GM23248 (cell line): ENCODE data around the gene FOXE1. TPM values are rescaled to one million over a fixed set of nuclear protein-coding genes. Genes with fewer than 3 reads are reported as not detected.

Source experiments
- DNase-seq: peaks from one replicate; pipeline ENCODE4 v3.0.0-alpha.2; 2015
- H2AFZ ChIP-seq: fragments of 200-600 bp; sonication (generic); 2 replicates; pipeline ENCODE4 v1.6.1; 2016; ENCODE audit warnings: antibody characterized with exemption
- H3F3A ChIP-seq: fragments of 200-600 bp; sonication (generic); 2 replicates; pipeline ENCODE4 v1.6.1; 2016; ENCODE audit warnings: mild to moderate bottlenecking, antibody characterized with exemption, mixed run types; ENCODE audit not compliant: insufficient read depth
- H3K27ac ChIP-seq: fragments of 200-600 bp; sonication (generic); 2 replicates; pipeline ENCODE4 v1.5.1; 2016; ENCODE audit warnings: mild to moderate bottlenecking
- H3K27me3 ChIP-seq: fragments of 200-600 bp; sonication (generic); replicated peaks from 2 replicates; pipeline ENCODE4 v1.6.1; 2016; ENCODE audit warnings: mild to moderate bottlenecking; ENCODE audit not compliant: insufficient read depth
- H3K36me3 ChIP-seq: fragments of 200-600 bp; sonication (generic); 2 replicates; pipeline ENCODE4 v1.6.1; 2016; ENCODE audit warnings: low read depth, mild to moderate bottlenecking
- H3K4me1 ChIP-seq: fragments of 200-600 bp; sonication (generic); 2 replicates; pipeline ENCODE4 v1.6.1; 2016; ENCODE audit warnings: mild to moderate bottlenecking; ENCODE audit not compliant: insufficient read depth
- H3K4me2 ChIP-seq: fragments of 200-600 bp; sonication (generic); one replicate; pipeline ENCODE4 v1.6.1; 2016; ENCODE audit warnings: mild to moderate bottlenecking; ENCODE audit not compliant: unreplicated experiment
- H3K4me3 ChIP-seq: fragments of 200-600 bp; sonication (generic); 2 replicates; pipeline ENCODE4 v1.5.1; 2016; ENCODE audit warnings: mild to moderate bottlenecking
- H3K79me2 ChIP-seq: fragments of 200-600 bp; sonication (generic); 2 replicates; pipeline ENCODE4 v1.6.1; 2016; ENCODE audit warnings: mild to moderate bottlenecking; ENCODE audit not compliant: insufficient read depth
- H3K9ac ChIP-seq: fragments of 200-600 bp; sonication (generic); 2 replicates; pipeline ENCODE4 v1.6.1; 2016; ENCODE audit warnings: mild to moderate bottlenecking
- H3K9me2 ChIP-seq: fragments of 200-600 bp; sonication (generic); 2 replicates; pipeline ENCODE4 v1.6.1; 2016; ENCODE audit warnings: mixed run types, mild to moderate bottlenecking, moderate library complexity; ENCODE audit not compliant: insufficient read depth
- H3K9me3 ChIP-seq: fragments of 200-600 bp; sonication (generic); one replicate; pipeline ENCODE4 v1.6.1; 2017; ENCODE audit warnings: low read depth
- H4K20me1 ChIP-seq: fragments of 200-600 bp; sonication (generic); 2 replicates; pipeline ENCODE4 v1.6.0; 2016; ENCODE audit not compliant: insufficient read depth
- EZH2 ChIP-seq: fragments of 200-600 bp; sonication (generic); IDR thresholded peaks from 2 replicates; pipeline ENCODE4 v1.6.1; 2018; ENCODE audit warnings: antibody characterized with exemption, mild to moderate bottlenecking; ENCODE audit not compliant: insufficient read depth, poor library complexity, severe bottlenecking
- EZH2phosphoT487 ChIP-seq: fragments of 200-600 bp; sonication (generic); IDR thresholded peaks from 2 replicates; pipeline ENCODE4 v1.6.1; 2018; ENCODE audit warnings: antibody characterized with exemption, moderate library complexity, mild to moderate bottlenecking, low read depth; ENCODE audit not compliant: insufficient read depth
- WGBS, 2 experiments: methylation state at CpG; one replicate each; pipeline ENCODE4 v1.1.6; 2015 to 2017; ENCODE audit warnings: low lambda C conversion rate in 2 of 2, low coverage in 1 of 2; ENCODE audit errors: missing lambda C conversion rate in 2 of 2; 5-methylcytosine and 5-hydroxymethylcytosine counted together
- in situ Hi-C: fragments of 300-500 bp; cut with MboI; formaldehyde crosslinking; loops from 2 replicates; pipeline ENCODE4 v1.15.0; 2020
- polyA plus RNA-seq: library from polyadenylated mRNA; unstranded; fragments of >200 nt; fragmentation: Nextera tagmentation; extraction: Ambion mirVana; gene quantifications from 2 replicates; pipeline ENCODE4 v1.2.1, GENCODE V29; 2016
- total RNA-seq: library from RNA; depleted of rRNA; stranded (reverse); fragments of >200 nt; shearing (Covaris generic); gene quantifications from 2 replicates; pipeline ENCODE4 v1.2.3, GENCODE V29; 2014

Gene FOXE1
- total and polyA plus RNA-seq, 2 experiments from 2014 or later: not detected

DNA sequence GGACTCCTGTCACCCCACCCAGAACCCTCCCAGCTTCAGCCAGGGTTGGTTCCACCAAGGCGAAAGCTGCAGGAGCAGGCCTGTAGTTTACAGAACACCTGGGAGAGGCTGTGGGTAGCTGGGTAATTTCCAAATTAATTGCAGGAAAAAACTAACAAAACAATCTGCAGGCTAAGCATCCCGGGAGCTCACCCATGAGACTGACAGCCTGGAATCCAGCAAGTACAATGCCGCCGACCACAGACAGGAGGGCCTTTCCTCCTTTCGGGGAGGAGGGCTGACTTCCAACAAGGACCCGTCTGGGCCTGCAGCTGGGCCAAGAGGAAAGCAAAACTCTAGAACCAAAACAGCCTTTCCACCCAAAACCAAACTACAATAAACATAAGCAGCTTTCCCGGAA lies 10.3 kb downstream of the FOXE1 start:
- H3K27me3 ChIP-seq: peaks cover 76% of the 10 kb centered on the region
- H3K4me2 ChIP-seq: no peak overlapping the region
- WGBS, 2 experiments: 55 to 57% methylated on average over 7 of the region's 7 CpGs

GRCh38 chr9:97864396-97864795 lies 11.4 kb downstream of the FOXE1 start:
- Histone ChIP-seq H3K4me1 (no peaks in the 10 kb centered on the region), H3F3A (no peaks in the 10 kb centered on the region), H2AFZ (no peak overlapping the region), H3K9me3 (peaks cover 4% of the 10 kb centered on the region), H3K79me2 (no peaks in the 10 kb centered on the region), H3K36me3 (no peaks in the 10 kb centered on the region), H3K27me3 (peaks cover 65% of the 10 kb centered on the region), H3K4me2 (no peak overlapping the region), H4K20me1 (no peaks in the 10 kb centered on the region), H3K4me3 (no peak overlapping the region), H3K27ac (no peak overlapping the region), H3K9ac (no peak overlapping the region), H3K9me2 (no peaks in the 10 kb centered on the region)
- DNase-seq: no peak
- in situ Hi-C loops: no loop called here
- TF ChIP-seq EZH2 (no peak), EZH2phosphoT487 (no peak)
- 0 to 6% methylated on average over 1 of the region's 1 CpG for WGBS, 2 experiments

More for the DNA sequence above, 10.3 kb downstream of the FOXE1 start:
- Histone ChIP-seq H3K9me2 (no peaks in the 10 kb centered on the region), H3F3A (no peaks in the 10 kb centered on the region), H4K20me1 (no peaks in the 10 kb centered on the region), H3K4me1 (no peaks in the 10 kb centered on the region; the same call in 1 of the 2 replicates), H3K27ac (no peak overlapping the region), H3K9ac (no peak overlapping the region), H3K9me3 (peaks cover 4% of the 10 kb centered on the region), H3K36me3 (no peaks in the 10 kb centered on the region), H3K79me2 (no peaks in the 10 kb centered on the region), H3K4me3 (no peak overlapping the region), H2AFZ (no peak overlapping the region)
- TF ChIP-seq EZH2phosphoT487 (no peak), EZH2 (no peak)
- in situ Hi-C loops: no loop called here
- no peak for DNase-seq

- DNase-seq: no peak
- H3K9me2 ChIP-seq: no peaks in the 10 kb centered on the region
- no peak overlapping the region for H3K9ac ChIP-seq
- no peak overlapping the region for H3K4me2 ChIP-seq
- no peaks in the 10 kb centered on the region for H4K20me1 ChIP-seq
- no peaks in the 10 kb centered on the region for H3K4me1 ChIP-seq
- in situ Hi-C loops: no loop called here
- H3K36me3 ChIP-seq: no peaks in the 10 kb centered on the region
- no peak overlapping the region for H3K27ac ChIP-seq
- WGBS, 2 experiments: 86 to 88% methylated on average over 1 of the region's 1 CpG
- peaks cover 4% of the 10 kb centered on the region for H3K9me3 ChIP-seq
- H2AFZ ChIP-seq: no peak overlapping the region
- no peaks in the 10 kb centered on the region for H3F3A ChIP-seq
- no peak overlapping the region for H3K4me3 ChIP-seq
- peaks cover 54% of the 10 kb centered on the region for H3K27me3 ChIP-seq
- no peaks in the 10 kb centered on the region for H3K79me2 ChIP-seq
- TF ChIP-seq EZH2: no peak
- TF ChIP-seq EZH2phosphoT487: no peak
These were observed 13.3 kb downstream of the FOXE1 start for GRCh38 chr9:97866300-97866699.

DNA sequence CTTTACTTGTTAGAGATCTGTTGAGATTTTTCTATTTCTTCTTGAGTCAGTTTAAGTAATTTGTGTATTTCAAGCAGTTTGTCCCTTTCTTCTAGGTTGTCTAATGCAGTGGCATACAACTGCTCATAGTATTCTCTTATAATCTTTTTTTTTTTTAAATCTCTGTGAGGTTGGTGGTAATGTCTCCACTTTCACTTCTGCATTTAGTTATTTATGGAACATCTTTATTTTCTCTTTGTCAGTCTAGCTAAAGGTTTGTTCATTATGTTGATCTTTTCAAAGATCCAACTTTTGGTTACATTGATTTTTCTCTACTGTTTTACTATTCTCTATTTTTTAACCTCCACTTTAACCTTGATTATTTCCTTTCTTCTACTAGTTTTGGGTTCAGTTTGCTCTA lies 13.8 kb downstream of the FOXE1 start:
- Histone ChIP-seq H3K4me2 (no peak overlapping the region), H3K4me3 (no peak overlapping the region), H4K20me1 (no peaks in the 10 kb centered on the region), H3K9me2 (no peaks in the 10 kb centered on the region), H2AFZ (no peak overlapping the region), H3K27ac (no peak overlapping the region), H3K36me3 (no peaks in the 10 kb centered on the region), H3K79me2 (no peaks in the 10 kb centered on the region), H3K27me3 (peaks cover 51% of the 10 kb centered on the region), H3F3A (no peaks in the 10 kb centered on the region), H3K9me3 (peaks cover 4% of the 10 kb centered on the region), H3K4me1 (no peaks in the 10 kb centered on the region), H3K9ac (no peak overlapping the region)
- DNase-seq: no peak
- TF ChIP-seq EZH2: no peak
- TF ChIP-seq EZH2phosphoT487: no peak
- in situ Hi-C loops: no loop called here

DNA sequence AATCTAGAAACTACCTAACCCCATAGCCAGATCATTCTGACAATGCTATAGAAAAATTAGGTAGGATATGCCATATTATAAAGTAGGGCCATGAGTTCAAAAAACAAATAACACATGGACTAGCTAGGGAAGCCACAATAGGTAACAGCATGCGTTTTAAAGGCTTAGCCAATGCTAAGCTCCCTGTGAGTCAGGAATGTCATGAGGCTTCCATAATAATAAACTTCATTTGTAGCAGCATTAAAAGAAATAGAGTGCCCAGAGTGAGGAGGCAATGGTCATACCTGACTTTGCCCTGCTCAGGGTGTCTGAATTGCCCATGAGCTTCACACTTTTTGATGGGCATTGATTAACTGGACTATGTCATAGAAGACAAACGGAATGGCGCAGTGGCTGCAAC lies 15.8 kb downstream of the FOXE1 start:
- DNase-seq: no peak
- Histone ChIP-seq H2AFZ (no peak overlapping the region), H3K27ac (no peak overlapping the region), H4K20me1 (no peaks in the 10 kb centered on the region), H3K9me2 (no peaks in the 10 kb centered on the region), H3K9ac (no peak overlapping the region), H3F3A (no peaks in the 10 kb centered on the region), H3K79me2 (no peaks in the 10 kb centered on the region), H3K36me3 (no peaks in the 10 kb centered on the region), H3K9me3 (peaks cover 4% of the 10 kb centered on the region), H3K4me1 (no peaks in the 10 kb centered on the region), H3K4me3 (no peak overlapping the region), H3K4me2 (no peak overlapping the region), H3K27me3 (peaks cover 35% of the 10 kb centered on the region)
- in situ Hi-C loops: no loop called here
- WGBS, 2 experiments: 72 to 80% methylated on average over 3 of the region's 3 CpGs
- TF ChIP-seq EZH2phosphoT487: no peak
- TF ChIP-seq EZH2: no peak
